ENCODE results near the gene CFAP52. TPM values are rescaled to one million over a fixed set of nuclear protein-coding genes. Genes with fewer than 3 reads are reported as not detected.
A peak's percentile ranks its signal among the peaks of the same experiment; 100 is the strongest.

CFAP52 gene
- total and polyA plus RNA-seq, 2 of the 13 experiments (the other 11 are each of a cell fraction or from before 2014, with no cell fraction given): not detected

GRCh38 chr17:9684955-9685621 is 108.6 kb downstream of the CFAP52 start (continued):
- TF ChIP-seq ZBTB14 (CRISPR knock-in tag; IDR thresholded peaks at IDR 0.05): no peak
- peak in 1 of 2 experiments; percentile 64; a peak in 2 of 4 replicates for TF ChIP-seq EP300 (IDR thresholded peaks at IDR 0.05; ENCODE audit: low read depth in 2 of 2, low read length in 2 of 2)
- TF ChIP-seq EP300 (CRISPR knock-in tag; IDR thresholded peaks at IDR 0.05; ENCODE audit: borderline replicate concordance): peak; percentile 33; the same call in 1 of the 2 replicates
- TF ChIP-seq NR2F1 (CRISPR knock-in tag; IDR thresholded peaks at IDR 0.05): no peak
- TF ChIP-seq ZNF569 (CRISPR knock-in tag; IDR thresholded peaks at IDR 0.05; ENCODE audit: borderline replicate concordance): no peak
- TF ChIP-seq SOX5 (CRISPR knock-in tag; IDR thresholded peaks at IDR 0.05; ENCODE audit: borderline replicate concordance): peak; percentile 93; the same call in 1 of the 2 replicates
- no peak for TF ChIP-seq ELF4 (CRISPR knock-in tag; IDR thresholded peaks at IDR 0.05; ENCODE audit: borderline replicate concordance)
- TF ChIP-seq SPEN (CRISPR knock-in tag; IDR thresholded peaks at IDR 0.05; ENCODE audit: low read depth): no peak
- no peak for TF ChIP-seq ZKSCAN1 (IDR thresholded peaks at IDR 0.05; ENCODE audit: low read length)
- no peak for TF ChIP-seq PBX2 (CRISPR knock-in tag; IDR thresholded peaks at IDR 0.05)
- no peak for TF ChIP-seq BRD4 (CRISPR knock-in tag; IDR thresholded peaks at IDR 0.05)
- no peak for TF ChIP-seq ZNF639 (CRISPR knock-in tag; conservative IDR thresholded peaks at IDR 0.05)
- no peak for TF ChIP-seq ZSCAN30 (CRISPR knock-in tag; IDR thresholded peaks at IDR 0.05)
- TF ChIP-seq NFE2 (CRISPR knock-in tag; IDR thresholded peaks at IDR 0.05): no peak
- no peak for TF ChIP-seq MXD1 (CRISPR knock-in tag; IDR thresholded peaks at IDR 0.05)
- TF ChIP-seq AKNA (CRISPR knock-in tag; IDR thresholded peaks at IDR 0.05; ENCODE audit: borderline replicate concordance): no peak
- peak; percentile 73 for TF ChIP-seq SOX13 (IDR thresholded peaks at IDR 0.05)
- TF ChIP-seq SOX13 (CRISPR knock-in tag; conservative IDR thresholded peaks at IDR 0.05 in 1 of 2, IDR thresholded peaks at IDR 0.05 in 1 of 2): peak in 1 of 2 experiments; percentile 98; a peak in 2 of 4 replicates
- peak; percentile 46; the same call in 1 of the 2 replicates for TF ChIP-seq HMG20A (CRISPR knock-in tag; IDR thresholded peaks at IDR 0.05; ENCODE audit: borderline replicate concordance)
- TF ChIP-seq ZNF615 (CRISPR knock-in tag; IDR thresholded peaks at IDR 0.05; ENCODE audit: borderline replicate concordance): no peak
